ENCODE results near the gene ADGRG6. TPM values are rescaled to one million over a fixed set of nuclear protein-coding genes. Genes with fewer than 3 reads are reported as not detected.

ADGRG6 gene
- total and polyA plus RNA-seq, 4 donors, result 18.7 to 110 (median 45.7) TPM

DNA sequence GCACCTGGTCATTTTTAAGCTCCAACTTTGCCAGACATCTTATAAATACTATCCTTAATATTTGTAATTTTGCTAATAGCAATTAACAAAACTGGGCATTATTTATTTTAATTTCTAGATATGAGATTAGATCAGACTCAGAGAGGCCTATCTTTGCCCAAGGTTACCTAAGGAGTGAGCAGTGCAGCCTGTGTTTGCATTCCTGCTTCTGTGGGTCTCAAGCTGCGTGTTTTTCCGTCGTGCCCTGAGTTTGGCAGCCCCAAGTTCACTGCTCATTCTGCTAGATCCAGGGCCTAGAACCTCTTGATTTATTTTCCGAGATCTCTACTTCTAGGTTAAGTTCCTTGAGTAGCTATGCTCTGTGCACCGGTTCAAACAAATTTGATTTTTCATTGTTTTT lies 11.0 kb upstream of the ADGRG6 start (continued):
- TF ChIP-seq, protein P1, sequence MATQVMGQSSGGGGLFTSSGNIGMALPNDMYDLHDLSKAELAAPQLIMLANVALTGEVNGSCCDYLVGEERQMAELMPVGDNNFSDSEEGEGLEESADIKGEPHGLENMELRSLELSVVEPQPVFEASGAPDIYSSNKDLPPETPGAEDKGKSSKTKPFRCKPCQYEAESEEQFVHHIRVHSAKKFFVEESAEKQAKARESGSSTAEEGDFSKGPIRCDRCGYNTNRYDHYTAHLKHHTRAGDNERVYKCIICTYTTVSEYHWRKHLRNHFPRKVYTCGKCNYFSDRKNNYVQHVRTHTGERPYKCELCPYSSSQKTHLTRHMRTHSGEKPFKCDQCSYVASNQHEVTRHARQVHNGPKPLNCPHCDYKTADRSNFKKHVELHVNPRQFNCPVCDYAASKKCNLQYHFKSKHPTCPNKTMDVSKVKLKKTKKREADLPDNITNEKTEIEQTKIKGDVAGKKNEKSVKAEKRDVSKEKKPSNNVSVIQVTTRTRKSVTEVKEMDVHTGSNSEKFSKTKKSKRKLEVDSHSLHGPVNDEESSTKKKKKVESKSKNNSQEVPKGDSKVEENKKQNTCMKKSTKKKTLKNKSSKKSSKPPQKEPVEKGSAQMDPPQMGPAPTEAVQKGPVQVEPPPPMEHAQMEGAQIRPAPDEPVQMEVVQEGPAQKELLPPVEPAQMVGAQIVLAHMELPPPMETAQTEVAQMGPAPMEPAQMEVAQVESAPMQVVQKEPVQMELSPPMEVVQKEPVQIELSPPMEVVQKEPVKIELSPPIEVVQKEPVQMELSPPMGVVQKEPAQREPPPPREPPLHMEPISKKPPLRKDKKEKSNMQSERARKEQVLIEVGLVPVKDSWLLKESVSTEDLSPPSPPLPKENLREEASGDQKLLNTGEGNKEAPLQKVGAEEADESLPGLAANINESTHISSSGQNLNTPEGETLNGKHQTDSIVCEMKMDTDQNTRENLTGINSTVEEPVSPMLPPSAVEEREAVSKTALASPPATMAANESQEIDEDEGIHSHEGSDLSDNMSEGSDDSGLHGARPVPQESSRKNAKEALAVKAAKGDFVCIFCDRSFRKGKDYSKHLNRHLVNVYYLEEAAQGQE (IDR thresholded peaks at IDR 0.05), result no peak
- TF ChIP-seq FOXA2 (IDR thresholded peaks at IDR 0.05) (no peak), EGR1 (IDR thresholded peaks at IDR 0.05; ENCODE audit: low read depth in 2 of 2) (no peak), JUND (IDR thresholded peaks at IDR 0.05) (no peak), FOXA1 (IDR thresholded peaks at IDR 0.05) (no peak), HNF4G (IDR thresholded peaks at IDR 0.05) (no peak), RXRA (IDR thresholded peaks at IDR 0.05) (no peak), HNF4A (conservative IDR thresholded peaks at IDR 0.05) (no peak)
- TF ChIP-seq, protein P2, sequence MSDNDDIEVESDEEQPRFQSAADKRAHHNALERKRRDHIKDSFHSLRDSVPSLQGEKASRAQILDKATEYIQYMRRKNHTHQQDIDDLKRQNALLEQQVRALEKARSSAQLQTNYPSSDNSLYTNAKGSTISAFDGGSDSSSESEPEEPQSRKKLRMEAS (IDR thresholded peaks at IDR 0.05), result no peak
- TF ChIP-seq, protein P3, sequence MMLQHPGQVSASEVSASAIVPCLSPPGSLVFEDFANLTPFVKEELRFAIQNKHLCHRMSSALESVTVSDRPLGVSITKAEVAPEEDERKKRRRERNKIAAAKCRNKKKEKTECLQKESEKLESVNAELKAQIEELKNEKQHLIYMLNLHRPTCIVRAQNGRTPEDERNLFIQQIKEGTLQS (IDR thresholded peaks at IDR 0.05), result no peak

DNA sequence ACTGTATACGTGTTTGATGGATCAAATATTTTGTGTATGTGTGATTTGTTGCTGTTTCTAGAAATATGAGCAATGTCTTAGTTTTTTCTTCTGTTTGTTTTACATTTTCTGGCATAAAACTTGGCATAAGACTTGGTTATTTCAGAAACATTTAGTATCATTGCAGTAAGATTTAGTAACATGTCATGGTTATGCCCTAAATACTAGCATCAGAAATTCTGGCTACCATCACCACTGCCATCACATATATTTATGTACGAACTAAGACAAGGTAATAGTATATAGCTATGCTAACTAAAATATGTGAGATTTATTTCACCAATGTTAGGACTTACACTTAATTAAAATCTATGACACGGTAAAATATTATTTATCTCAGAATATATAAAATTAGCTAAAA lies 10.3 kb upstream of the ADGRG6 start:
- H3K9ac ChIP-seq (ENCODE audit: low read depth in 1 of 2, low read length in 2 of 2), result no peak overlapping the region
- H3K4me1 ChIP-seq (ENCODE audit: control insufficient read depth in 4 of 4, insufficient read depth in 4 of 4, low read length in 3 of 4), result no peaks in the 10 kb centered on the region
- no peak for TF ChIP-seq NR2F2 (IDR thresholded peaks at IDR 0.05)
- TF ChIP-seq, protein P4, sequence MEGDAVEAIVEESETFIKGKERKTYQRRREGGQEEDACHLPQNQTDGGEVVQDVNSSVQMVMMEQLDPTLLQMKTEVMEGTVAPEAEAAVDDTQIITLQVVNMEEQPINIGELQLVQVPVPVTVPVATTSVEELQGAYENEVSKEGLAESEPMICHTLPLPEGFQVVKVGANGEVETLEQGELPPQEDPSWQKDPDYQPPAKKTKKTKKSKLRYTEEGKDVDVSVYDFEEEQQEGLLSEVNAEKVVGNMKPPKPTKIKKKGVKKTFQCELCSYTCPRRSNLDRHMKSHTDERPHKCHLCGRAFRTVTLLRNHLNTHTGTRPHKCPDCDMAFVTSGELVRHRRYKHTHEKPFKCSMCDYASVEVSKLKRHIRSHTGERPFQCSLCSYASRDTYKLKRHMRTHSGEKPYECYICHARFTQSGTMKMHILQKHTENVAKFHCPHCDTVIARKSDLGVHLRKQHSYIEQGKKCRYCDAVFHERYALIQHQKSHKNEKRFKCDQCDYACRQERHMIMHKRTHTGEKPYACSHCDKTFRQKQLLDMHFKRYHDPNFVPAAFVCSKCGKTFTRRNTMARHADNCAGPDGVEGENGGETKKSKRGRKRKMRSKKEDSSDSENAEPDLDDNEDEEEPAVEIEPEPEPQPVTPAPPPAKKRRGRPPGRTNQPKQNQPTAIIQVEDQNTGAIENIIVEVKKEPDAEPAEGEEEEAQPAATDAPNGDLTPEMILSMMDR (IDR thresholded peaks at IDR 0.05; ENCODE audit: low read depth, low read length, missing input control), result no peak
- TF ChIP-seq, protein P2 (IDR thresholded peaks at IDR 0.05), result no peak
- no peak for TF ChIP-seq HNF4G (IDR thresholded peaks at IDR 0.05)
- no peak for TF ChIP-seq EGR1 (IDR thresholded peaks at IDR 0.05; ENCODE audit: low read depth in 2 of 2)
- TF ChIP-seq TAF1 (conservative IDR thresholded peaks at IDR 0.05), result no peak
- no peak for TF ChIP-seq GABPA (IDR thresholded peaks at IDR 0.05 in 1 of 2, conservative IDR thresholded peaks at IDR 0.05 in 1 of 2)
- TF ChIP-seq SP1 (IDR thresholded peaks at IDR 0.05), result no peak
- no peak for TF ChIP-seq JUND (IDR thresholded peaks at IDR 0.05)
- TF ChIP-seq, protein P1 (IDR thresholded peaks at IDR 0.05), result no peak
- TF ChIP-seq HNF4A (conservative IDR thresholded peaks at IDR 0.05), result no peak
- TF ChIP-seq RAD21 (IDR thresholded peaks at IDR 0.05), result no peak
- TF ChIP-seq, protein P3 (IDR thresholded peaks at IDR 0.05), result no peak
- TF ChIP-seq RXRA (IDR thresholded peaks at IDR 0.05), result no peak
- TF ChIP-seq FOXA2 (IDR thresholded peaks at IDR 0.05), result no peak
- TF ChIP-seq FOXA1 (IDR thresholded peaks at IDR 0.05), result no peak
- TF ChIP-seq, protein P5, sequence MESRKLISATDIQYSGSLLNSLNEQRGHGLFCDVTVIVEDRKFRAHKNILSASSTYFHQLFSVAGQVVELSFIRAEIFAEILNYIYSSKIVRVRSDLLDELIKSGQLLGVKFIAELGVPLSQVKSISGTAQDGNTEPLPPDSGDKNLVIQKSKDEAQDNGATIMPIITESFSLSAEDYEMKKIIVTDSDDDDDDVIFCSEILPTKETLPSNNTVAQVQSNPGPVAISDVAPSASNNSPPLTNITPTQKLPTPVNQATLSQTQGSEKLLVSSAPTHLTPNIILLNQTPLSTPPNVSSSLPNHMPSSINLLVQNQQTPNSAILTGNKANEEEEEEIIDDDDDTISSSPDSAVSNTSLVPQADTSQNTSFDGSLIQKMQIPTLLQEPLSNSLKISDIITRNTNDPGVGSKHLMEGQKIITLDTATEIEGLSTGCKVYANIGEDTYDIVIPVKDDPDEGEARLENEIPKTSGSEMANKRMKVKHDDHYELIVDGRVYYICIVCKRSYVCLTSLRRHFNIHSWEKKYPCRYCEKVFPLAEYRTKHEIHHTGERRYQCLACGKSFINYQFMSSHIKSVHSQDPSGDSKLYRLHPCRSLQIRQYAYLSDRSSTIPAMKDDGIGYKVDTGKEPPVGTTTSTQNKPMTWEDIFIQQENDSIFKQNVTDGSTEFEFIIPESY (IDR thresholded peaks at IDR 0.05), result no peak
- no peak for TF ChIP-seq YY1 (IDR thresholded peaks at IDR 0.05)
- no peaks in the 10 kb centered on the region for H3K27me3 ChIP-seq (ENCODE audit: control insufficient read depth in 4 of 4, insufficient read depth in 4 of 4, low read length in 3 of 4)
- no peaks in the 10 kb centered on the region for H3K9me3 ChIP-seq (ENCODE audit: control insufficient read depth in 4 of 4, low read length in 3 of 4)
- 93% methylated on average over 3 of the region's 3 CpGs for WGBS
- no peak overlapping the region for H3K27ac ChIP-seq (ENCODE audit: low read depth in 1 of 2, low read length in 2 of 2)
- DNase-seq (ENCODE audit: low spot score), result no peak
- no peaks in the 10 kb centered on the region for H3K36me3 ChIP-seq (ENCODE audit: control insufficient read depth in 4 of 4, insufficient read depth in 3 of 4, low read depth in 1 of 4, low read length in 3 of 4)
- no peak overlapping the region for H3K4me3 ChIP-seq (ENCODE audit: low read depth in 1 of 3, low read length in 3 of 3)

Measured in liver (tissue), 9 donors.